ENCODE data around the gene MYO18B.

The MYO18B gene

DNA sequence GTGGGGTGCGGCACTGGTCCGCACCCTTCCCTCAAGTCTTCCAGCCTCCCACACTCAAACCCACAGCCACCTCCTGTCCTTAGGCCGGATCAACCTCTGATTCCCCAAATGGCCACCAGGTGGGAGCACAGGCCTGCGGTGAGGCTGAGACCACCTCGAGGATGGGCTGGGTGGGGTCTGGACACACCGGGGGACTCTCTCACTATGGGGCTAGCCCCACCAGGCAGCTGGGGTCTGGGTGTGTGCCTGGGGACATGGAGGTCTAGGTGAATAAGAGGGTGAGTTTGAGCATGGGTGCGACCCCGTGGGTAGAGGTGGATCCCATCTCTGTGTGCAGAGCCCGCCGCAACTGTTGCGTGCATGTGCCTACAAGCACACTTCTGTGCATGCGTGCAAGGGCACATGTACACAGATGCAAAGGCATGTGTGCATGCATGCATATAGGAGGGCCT is 32.6 kb downstream of the MYO18B start:
- no peak for DNase-seq (ENCODE audit: low read depth in 2 of 2)

DNA sequence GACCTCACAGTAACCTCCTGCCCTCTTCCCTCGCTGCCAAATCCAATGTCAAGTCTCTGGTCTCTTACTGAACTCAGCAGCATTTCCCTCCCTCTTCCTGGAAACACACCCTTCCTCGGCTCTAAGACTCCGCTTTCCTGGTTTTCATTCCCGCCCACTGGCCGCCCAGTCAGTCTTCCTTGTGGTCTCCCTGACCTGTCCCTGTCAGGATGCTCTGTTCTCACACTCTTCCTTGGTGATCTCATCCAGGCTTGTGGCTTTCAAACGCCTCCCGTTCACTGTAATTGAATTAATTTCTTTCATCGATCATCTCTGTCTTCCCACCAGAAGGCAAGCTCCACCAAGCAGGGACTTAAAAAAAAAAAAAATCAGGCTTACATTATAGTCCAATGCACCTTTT is 33.5 kb downstream of the MYO18B start:
- DNase-seq (ENCODE audit: low read depth in 2 of 2): no peak

DNA sequence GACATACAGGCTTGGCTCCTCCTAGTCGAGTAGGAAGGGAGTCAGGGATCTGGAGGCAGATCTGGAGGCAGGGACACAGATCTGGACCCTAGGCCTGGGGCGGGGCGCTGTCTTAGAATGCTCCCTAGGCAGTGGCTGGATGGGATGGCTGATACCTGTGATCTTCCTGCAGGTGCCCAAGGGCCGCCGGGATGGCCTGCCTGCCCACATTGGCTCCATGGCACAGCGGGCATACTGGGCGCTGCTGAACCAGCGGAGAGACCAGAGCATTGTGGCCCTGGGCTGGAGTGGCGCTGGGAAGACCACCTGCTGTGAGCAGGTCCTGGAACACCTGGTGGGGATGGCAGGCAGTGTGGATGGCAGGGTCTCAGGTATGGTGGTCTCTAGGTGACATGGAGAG is 35.4 kb downstream of the MYO18B start:
- DNase-seq (ENCODE audit: low read depth in 2 of 2): no peak

DNA sequence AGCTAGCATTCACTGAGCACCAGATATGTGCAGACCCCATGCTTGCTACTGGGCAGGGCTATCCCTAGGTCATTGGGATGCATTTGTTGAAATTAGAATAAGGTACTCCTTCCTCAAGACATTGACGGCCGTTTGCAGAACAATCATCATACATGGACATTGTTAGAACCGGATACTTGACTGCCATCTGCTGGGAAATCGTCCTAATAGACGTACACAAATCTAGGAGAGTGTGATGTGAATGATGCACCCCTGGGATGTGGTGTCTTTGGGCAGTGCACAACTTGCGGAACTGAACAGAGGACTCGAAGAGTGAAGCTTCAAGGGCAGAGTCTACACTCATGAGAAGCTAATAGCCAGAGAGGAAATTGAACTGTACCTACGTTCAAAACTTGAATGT is 35.9 kb downstream of the MYO18B start:
- no peak for DNase-seq (ENCODE audit: low read depth in 2 of 2)

DNA sequence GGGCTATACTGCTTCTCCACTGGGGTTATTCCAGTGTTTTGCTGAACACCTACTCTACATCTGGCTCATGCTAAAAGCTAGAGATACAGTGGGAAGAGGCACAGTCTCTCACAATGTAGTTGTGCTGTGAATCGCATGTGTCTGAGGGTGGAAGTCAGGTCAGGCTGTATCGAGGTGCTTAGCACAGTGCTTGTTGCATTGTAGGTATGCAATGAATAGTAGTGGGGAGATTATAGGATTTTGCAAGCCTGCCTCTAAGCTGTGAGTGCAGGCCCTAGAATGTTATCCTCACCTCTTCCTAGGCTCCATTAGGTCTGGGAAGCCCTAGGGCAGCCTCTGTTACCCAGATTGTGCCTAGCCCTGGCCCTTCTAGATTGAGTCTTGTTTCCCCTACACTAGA is 37.4 kb downstream of the MYO18B start:
- no peak for DNase-seq (ENCODE audit: low read depth in 2 of 2)

DNA sequence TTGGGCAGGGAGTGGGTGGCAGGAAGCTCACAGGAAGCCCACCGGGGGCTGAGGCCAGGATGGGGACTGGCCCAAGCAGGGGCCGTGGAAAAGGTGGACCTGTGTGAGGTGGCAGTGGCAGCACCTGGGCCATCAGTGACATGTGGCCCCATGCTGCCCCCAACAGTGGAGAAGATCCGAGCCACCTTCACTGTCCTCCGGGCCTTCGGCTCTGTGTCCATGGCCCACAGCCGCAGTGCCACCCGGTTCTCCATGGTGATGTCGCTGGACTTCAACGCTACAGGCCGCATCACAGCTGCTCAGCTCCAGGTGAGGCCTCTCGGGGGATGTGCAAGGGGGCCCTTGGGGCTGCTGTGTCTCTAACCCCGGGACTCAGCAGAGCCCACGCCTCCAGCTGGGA is 37.9 kb downstream of the MYO18B start:
- DNase-seq (ENCODE audit: low read depth in 2 of 2): no peak

DNA sequence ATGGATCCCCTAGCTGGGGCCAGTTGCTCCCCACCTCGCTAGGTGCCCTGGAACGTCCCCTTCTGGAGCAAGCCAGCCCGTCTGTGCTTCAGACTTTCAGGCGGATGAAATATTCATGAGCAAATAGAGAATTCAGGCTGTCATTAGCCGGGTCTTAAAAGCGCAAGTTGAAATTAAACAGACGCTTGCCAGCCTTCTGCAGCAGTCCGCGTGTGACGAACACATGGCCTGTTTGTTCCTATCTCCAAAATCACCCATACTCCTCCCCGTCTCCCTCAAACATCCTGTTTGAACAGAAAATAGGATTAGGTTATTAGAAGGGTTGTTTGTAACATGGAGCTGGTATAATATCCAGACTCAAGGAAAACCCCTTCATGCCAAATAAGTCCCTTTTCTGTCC is 38.7 kb downstream of the MYO18B start:
- DNase-seq (ENCODE audit: low read depth in 2 of 2): no peak

DNA sequence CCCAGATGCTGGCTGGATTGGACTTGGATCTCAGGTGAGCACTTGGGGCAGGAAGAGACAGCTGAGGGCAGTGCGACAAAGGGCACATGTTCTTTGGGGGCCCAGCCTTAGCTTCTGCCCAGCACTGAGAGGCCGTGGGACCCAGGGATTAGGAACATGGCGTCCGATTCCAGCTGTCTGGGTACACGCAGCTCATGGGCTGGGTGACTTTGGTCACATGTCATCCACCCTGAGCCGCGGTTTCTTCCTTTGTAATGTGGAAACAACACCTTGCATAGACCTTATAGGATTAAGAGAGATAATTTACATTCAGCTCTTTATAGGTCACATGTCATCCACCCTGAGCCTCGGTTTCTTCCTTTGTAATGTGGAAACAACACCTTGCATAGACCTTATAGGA is 39.8 kb downstream of the MYO18B start:
- no peak for DNase-seq (ENCODE audit: low read depth in 2 of 2)

DNA sequence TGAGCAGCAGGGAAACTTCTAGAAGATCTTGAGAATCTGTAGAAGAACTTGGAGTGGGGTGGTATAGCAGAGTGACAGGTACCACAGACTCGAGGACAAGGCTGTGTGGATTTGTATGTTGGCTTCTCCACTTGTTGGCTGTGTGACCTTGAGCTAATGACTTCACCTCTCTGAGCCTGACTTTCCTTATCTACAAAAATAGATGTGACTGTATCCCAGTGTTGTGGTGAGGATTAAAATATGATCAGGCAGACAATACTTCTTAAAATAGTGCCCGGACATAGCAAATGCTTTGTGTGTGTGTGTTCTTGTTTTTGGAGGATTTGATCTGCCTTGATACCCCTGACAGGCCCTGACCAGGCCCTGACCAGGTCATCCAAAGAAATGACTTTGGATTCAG is 40.8 kb downstream of the MYO18B start:
- no peak for DNase-seq (ENCODE audit: low read depth in 2 of 2)

DNA sequence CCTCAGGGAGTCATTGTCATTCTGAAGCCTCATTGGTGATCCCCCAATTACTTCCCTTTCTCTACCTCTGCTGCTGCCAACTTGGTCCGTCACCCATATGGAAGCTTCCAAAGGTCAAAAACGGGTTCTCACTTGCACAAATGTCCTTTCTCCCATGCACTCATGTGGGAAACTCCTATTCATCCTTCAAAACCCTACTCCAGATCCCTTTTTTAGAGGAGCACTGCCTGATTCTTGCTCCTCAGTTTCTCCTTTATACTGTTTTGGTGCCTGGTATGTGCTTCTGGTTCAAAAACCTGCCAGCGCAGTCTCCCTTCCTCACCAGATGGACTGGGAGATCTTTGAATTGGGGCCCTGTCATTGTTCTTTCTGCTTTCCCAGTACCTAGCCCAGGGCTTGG is 41.9 kb downstream of the MYO18B start:
- no peak for DNase-seq (ENCODE audit: low read depth in 2 of 2)

DNA sequence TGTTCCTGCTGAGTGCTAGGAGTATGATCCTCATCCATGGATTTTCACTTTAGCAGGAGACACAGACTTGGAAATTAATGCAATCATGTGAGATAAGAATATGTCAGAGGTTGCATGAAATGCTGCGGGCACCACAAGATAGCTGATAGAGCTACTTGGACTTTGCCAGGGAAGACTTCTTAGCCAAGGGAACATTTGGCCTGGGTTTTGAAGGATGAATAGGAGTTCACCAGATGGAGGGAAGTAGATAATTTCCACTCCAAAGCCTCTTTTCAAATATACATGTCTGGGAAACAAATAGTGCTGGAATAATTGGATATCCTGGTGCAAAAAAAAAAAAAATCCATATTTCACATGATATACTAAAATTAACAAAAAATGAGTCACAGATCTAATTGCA is 44.2 kb downstream of the MYO18B start:
- no peak for DNase-seq (ENCODE audit: low read depth in 2 of 2)

DNA sequence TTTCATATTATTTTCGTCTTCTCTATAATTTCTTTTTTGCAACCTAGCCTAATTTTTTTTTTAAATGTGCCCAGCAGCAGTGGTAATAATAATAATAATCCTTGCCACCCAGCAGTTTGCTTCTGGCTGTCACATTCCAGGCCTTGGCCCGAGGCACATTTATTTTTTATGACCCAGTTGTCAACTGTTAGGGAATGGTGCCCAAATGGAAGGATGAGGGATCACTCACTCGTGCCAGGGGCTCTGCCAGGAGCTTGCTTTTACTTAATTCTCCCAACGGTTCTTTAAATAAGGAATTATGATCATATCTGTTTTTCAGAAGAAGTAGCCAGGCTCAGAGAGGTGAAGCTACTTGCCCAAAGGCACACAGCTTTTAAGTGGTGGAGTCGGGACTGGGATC is 49.6 kb downstream of the MYO18B start:
- DNase-seq (ENCODE audit: low read depth in 2 of 2): no peak

DNA sequence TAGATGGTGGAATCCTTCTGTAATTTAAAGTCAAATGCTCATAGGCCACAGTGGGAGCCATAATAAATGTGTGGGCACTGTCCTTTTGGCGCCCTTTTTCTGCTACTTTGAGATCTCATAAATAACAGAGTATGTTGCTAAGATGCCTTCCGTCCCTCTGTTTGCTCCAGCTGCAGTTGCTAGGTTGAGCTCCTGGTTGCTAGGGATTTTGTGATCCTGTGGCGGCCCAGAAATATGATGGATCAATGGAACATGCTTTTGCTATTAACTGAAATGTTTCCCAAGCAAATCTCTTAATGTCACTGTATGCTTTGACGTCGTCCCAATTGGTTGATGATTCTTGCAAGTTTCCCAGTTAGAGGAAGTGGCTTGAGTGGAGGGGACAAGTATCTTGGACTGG is 53.5 kb downstream of the MYO18B start:
- DNase-seq (ENCODE audit: low read depth in 2 of 2): no peak

DNA sequence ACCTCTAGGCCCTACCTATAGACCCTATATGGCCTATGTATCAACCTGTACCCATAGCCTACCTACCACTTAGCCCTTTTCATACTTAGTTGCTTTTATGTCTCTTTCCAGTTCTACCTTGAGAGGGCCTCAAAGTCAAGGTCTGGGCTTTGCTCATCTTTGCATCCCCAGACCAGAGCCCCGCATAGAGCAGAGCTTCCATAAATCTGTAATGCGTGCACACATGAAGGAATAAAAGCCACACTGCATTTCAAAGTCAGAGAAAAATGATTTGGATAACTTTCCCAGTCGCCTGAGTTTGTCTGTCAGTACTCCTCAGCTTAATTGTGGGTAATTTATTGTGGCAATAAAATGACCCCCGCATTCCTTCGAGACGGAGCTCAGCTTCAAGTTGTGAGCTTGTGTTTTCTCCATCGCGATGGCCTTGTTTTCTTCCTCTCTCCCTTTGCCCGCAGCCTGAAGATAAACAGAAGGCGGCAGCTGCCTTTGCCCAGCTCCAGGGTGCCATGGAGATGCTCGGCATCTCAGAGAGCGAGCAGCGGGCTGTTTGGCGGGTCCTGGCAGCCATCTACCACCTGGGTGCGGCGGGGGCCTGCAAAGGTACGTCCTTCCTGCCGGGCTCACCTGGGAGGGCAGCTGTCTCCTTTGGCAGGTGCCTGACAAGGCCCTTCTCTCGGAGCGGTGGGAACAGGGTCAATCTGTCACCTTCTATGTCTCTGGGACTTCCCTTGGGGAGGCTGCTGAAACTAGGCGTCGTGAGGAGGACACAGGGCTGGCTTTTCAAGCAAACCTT is 55.7 kb downstream of the MYO18B start:
- DNase-seq (ENCODE audit: low read depth in 2 of 2): no peak

DNA sequence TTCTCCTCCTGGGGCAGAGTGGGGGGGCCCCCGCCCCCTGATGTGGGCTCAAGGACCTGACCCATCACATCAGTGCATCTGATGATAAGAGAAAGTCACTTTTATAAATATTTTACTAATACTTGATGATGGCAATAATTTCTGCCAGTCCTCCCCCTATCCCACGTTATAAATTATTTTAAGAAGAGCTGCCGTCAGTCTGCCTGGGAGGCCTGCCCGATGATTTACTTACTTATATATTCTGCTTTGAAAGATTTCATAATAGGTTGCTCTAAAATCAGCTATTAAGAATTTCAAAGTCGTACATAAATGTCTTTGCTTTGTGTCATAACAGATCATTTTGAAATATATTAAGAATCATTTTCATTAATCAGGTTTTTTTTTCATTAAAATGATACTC is 58.8 kb downstream of the MYO18B start:
- no peak for DNase-seq (ENCODE audit: low read depth in 2 of 2)

DNA sequence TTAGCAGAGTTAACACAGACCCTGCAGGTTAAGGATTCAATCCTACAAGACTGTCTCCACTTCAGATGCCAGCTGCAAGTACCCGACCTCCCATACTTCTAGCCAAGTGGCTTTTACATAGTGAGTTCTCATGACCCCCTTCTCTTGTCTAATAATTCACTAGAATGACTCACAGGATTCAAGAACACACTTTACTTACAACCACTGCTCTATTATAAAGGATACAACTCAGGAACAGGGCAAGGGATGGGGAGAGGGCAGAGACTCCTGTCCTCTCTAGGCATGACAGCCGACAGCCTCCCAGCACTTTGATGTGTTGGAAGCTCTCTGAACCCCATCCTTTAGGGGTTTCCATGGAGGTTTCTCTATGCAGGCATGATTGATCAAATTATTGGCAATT is 60.0 kb downstream of the MYO18B start:
- no peak for DNase-seq (ENCODE audit: low read depth in 2 of 2)

DNA sequence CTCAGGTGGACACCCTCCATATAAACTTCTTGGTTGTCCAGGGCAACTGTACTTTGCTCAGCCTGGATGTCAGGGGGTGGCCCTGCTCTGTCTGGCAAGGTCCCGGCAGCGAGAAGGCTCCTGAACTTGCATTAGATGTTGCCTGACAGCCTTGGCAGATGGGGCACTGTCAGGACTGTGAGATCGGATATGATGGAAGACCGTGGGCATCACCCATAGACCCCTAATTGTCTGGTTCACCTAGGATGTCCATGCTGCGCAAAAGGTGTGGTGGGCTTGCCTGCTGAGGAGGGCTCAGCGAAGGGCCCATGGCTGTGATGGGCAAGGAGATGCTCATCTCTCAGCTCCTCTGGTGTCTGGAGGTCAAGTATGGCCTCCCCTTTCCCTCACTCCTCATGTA is 62.7 kb downstream of the MYO18B start:
- DNase-seq (ENCODE audit: low read depth in 2 of 2): no peak

DNA sequence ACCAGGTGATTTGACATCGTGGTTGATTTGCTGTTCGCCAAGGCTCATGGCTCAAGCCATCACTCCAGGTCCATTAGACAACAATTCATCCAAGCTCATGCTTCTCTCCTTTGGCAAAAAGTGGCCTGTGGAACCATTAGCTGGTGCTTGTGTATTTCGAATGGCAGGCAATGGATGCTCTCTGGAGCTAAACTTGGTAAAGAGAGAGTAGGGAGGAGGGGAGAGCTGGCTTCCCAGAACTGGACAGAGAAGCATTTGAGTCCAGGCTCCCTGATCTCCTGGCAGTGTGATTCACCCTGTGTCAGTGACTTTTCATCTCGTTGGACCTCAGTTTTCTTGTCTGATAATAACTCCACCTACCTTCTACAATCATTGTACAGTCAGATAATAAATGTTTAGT is 64.6 kb downstream of the MYO18B start:
- DNase-seq (ENCODE audit: low read depth in 2 of 2): no peak

DNA sequence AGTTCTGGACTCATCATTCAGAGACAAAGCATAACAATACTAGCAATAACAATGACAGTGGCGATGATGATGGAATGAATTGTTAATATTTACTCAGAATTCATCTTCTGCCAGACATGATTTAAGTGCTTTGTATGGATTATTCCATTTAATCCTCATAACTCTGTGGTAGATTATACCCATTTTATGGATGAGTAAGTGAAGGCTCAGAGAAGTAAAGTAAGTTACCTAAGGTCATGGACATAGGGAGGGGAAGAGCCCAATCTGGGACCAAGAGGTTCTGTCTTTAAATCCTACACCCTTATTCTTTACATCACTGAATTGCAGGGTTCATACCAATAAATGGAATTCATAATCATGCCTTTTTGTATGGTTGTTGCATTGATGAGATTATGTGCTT is 72.7 kb downstream of the MYO18B start:
- no peak for DNase-seq (ENCODE audit: low read depth in 2 of 2)

DNA sequence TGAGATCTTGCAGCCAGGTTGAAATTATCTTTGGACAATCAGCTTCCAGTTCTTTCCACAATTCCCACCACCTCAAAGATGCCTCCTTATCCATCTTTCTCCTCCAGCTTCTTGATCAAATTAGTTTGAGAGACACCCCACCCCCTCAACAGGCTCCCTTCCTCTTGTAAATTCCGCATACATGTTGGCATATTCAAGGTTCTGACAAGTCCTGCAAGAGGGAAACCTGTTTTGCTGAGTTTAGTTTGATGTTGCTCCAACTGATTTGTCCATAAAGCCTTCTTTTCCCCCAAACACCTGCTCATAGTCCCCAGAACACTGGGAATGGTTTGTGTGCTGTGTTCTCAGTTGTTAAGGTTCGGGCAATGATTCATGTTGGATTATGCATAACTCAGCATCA is 73.6 kb downstream of the MYO18B start:
- DNase-seq (ENCODE audit: low read depth in 2 of 2): no peak

DNA sequence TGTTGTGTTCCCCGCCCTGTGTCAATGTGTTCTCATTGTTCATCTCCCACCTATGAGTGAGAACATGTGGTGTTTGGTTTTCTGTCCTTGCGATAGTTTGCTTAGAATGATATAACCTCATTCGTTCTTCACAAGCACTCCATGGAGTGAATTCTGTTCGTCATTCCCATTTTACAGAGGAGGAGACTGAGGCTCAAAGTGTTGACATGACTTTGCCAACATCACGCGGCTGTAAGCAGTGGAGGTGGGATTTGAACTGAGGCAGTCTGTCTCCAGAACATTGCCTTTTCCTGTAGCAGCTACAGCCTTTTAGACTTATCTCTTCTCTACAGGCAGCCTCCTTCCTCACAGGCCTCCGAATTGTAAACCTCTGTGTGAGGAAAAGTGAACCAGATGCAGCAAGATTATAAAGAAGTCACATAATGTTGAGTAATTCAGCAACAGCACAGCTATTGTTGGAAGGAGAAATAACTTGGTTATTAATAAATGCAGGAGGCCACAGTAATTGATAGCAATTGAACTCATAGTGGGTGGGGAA is 74.6 kb downstream of the MYO18B start:
- DNase-seq (ENCODE audit: low read depth in 2 of 2): no peak

DNA sequence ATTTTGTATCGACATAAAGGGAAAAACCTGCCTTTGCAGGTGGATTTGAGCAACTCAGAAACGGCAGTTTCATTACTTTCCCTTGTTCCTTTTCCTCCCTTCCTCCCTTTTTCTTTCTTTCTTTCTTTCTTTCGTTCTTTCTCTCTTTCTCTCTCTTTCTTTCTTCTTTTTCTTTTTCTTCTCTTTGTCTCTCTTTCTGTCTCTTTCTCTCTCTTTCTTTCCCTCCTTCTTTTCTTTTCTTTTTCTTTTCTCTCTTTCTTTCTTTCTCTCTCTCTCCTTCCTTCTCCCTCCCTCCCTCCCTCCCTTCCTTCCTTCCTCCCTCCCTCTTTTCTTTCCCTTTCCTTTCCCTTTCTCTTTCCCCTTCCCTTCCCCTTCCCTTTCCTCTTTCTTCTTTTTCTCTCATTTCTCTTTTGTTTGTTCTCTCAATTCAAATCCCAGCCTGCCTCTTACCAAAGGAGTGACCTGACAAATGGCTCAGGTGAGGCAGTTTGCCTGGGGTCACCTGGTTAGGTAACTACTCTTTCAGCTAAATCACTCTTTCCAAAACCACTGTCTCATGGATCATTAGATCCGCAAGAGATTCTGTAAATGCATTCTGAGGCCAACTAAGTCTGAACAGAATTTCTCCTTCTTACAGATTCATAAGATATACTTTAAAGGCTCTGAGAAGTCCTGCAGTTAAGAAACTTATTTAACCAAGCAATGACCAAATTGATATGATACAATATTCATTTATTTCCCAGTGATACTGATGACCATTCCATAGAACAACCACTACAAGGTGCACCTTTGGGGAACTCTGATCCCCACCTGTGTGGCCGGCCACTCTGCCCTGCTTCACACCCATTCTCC is 75.3 kb downstream of the MYO18B start:
- no peak for DNase-seq (ENCODE audit: low read depth in 2 of 2)

DNA sequence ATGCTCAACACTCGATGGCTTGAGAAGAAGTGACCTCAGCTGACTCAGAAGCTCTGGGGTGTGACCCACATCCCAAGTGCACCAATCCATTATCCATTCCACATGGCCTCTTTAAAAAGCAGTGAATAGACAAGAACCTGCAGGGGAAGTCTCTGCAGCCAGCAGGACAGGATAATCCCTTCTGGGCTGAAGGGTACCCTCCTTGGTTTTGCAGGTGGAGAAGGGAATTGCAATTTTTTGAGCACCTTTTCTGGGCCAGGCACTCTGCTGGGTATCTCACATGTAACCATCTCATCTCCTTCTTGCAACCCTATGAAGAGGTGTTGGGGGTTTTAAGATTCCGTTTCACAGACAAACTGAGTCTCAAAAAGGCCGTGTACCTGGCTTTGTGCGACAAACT is 76.6 kb downstream of the MYO18B start:
- DNase-seq (ENCODE audit: low read depth in 2 of 2): no peak
